Endothelial cell of umbilical vein (primary cell): ENCODE measurements around the gene ARID1B. TPM values are rescaled to one million over a fixed set of nuclear protein-coding genes. Genes with fewer than 3 reads are reported as not detected.

Source experiments
- BruUV-seq: library from RNA; stranded (reverse); fragments of 400-500 nt; replicated peaks from 2 replicates; lab custom pipeline; 2021; lab: Mats Ljungman, UMichigan
- CTCF ChIA-PET: fragments of 300-600, 350-600 bp; sonication (Branson Sonifier 250); formaldehyde crosslinking; loops from one replicate; lab custom pipeline; 2021; ENCODE audit warnings: antibody characterized with exemption, inconsistent platforms; lab: Charles Lee
- POLR2A ChIA-PET: fragments of 300-600, 350-600 bp; sonication (Branson Sonifier 250); formaldehyde crosslinking; loops from one replicate; lab custom pipeline; 2021; ENCODE audit warnings: antibody characterized with exemption, inconsistent platforms; lab: Charles Lee
- DNase-seq: peaks from one replicate; pipeline ENCODE4 v3.0.0-alpha.2; 2011; ENCODE audit warnings: low read depth, low spot score
- FAIRE-seq: peaks from 2 replicates; lab custom pipeline; 2011; peaks lifted over from hg19 to GRCh38; lab: Jason Lieb, UNC
- H2AFZ ChIP-seq: 2 replicates; pipeline ENCODE4 v1.6.0; 2012; ENCODE audit warnings: low read depth, low read length, control low read depth, inconsistent platforms
- H3K27ac ChIP-seq: 2 replicates; pipeline ENCODE4 v1.5.1; 2011; ENCODE audit warnings: low read depth, mild to moderate bottlenecking, control low read depth, low read length, moderate library complexity; ENCODE audit not compliant: insufficient read depth
- H3K27me3 ChIP-seq, 2 experiments: 2 replicates each; pipeline versions ENCODE4 v1.6.0 to v1.6.1; 2011; ENCODE audit warnings: low read length in 2 of 2, mixed read lengths in 1 of 2; ENCODE audit not compliant: control insufficient read depth in 2 of 2, insufficient read depth in 2 of 2
- H3K36me3 ChIP-seq, 2 experiments: 2 replicates in 1 of 2; 3 replicates in 1 of 2; pipeline ENCODE4 v1.5.1; 2011; ENCODE audit warnings: low read length in 2 of 2, mild to moderate bottlenecking in 1 of 2, moderate library complexity in 1 of 2; ENCODE audit not compliant: control insufficient read depth in 2 of 2, insufficient read depth in 2 of 2; ENCODE audit errors: extremely low read depth in 1 of 2
- H3K4me1 ChIP-seq: 3 replicates; pipeline ENCODE4 v1.5.1; 2011; ENCODE audit warnings: mild to moderate bottlenecking, low read length; ENCODE audit not compliant: control insufficient read depth, insufficient read depth; ENCODE audit errors: extremely low read depth
- H3K4me2 ChIP-seq: 2 replicates; pipeline ENCODE4 v1.6.1; 2011; ENCODE audit warnings: low read length, control low read depth, mixed read lengths; ENCODE audit not compliant: insufficient read depth
- H3K4me3 ChIP-seq, 3 experiments: fragments of 200-600 bp in 1 of 3; sonication (generic), shearing (Covaris generic) in 1 of 3; replicated peaks in 1 of 3; 2 replicates each; pipeline ENCODE4 v1.5.1; 2011 to 2016; ENCODE audit warnings: control low read depth in 3 of 3, low read length in 3 of 3, mild to moderate bottlenecking in 2 of 3, inconsistent platforms in 1 of 3, low read depth in 1 of 3, moderate library complexity in 1 of 3; ENCODE audit not compliant: insufficient read depth in 1 of 3
- H3K79me2 ChIP-seq: 2 replicates; pipeline ENCODE4 v1.6.0; 2012; ENCODE audit warnings: low read length, inconsistent platforms; ENCODE audit not compliant: control insufficient read depth, insufficient read depth
- H3K9ac ChIP-seq: replicated peaks from 2 replicates; pipeline ENCODE3; 2011; ENCODE audit warnings: low read length, control low read depth; ENCODE audit not compliant: insufficient read depth; ENCODE audit errors: extremely low read depth
- H3K9me1 ChIP-seq: replicated peaks from 3 replicates; pipeline ENCODE4 v1.6.0; 2011; ENCODE audit warnings: mild to moderate bottlenecking, low read length; ENCODE audit not compliant: control insufficient read depth, insufficient read depth; ENCODE audit errors: extremely low read depth
- H3K9me3 ChIP-seq: replicated peaks from 2 replicates; pipeline ENCODE4 v1.5.1; 2012; ENCODE audit warnings: low read length, inconsistent platforms; ENCODE audit not compliant: control insufficient read depth, insufficient read depth
- H4K20me1 ChIP-seq: replicated peaks from 2 replicates; pipeline ENCODE3; 2011; ENCODE audit warnings: mild to moderate bottlenecking, low read length; ENCODE audit not compliant: control insufficient read depth, insufficient read depth; ENCODE audit errors: extremely low read depth
- CTCF ChIP-seq, 2 donors: IDR thresholded peaks; 1 replicate in 1 of 2; 2 replicates in 1 of 2; pipeline ENCODE4 v1.5.1; 2011; ENCODE audit warnings: low read length in 2 of 2, mild to moderate bottlenecking in 2 of 2, moderate library complexity in 2 of 2, control low read depth in 1 of 2, inconsistent platforms in 1 of 2, low read depth in 1 of 2; ENCODE audit not compliant: insufficient read depth in 1 of 2; ENCODE audit errors: extremely low read depth in 1 of 2
- GATA2 ChIP-seq: IDR thresholded peaks from 2 replicates; pipeline ENCODE4 v1.7.0; 2011; ENCODE audit warnings: low read depth, mild to moderate bottlenecking, moderate library complexity, mixed read lengths, low read length; ENCODE audit not compliant: insufficient read length, insufficient read depth
- JUN ChIP-seq: IDR thresholded peaks from 2 replicates; pipeline ENCODE4 v1.6.1; 2011; ENCODE audit warnings: borderline replicate concordance, low read depth; ENCODE audit not compliant: insufficient read length, insufficient read depth
- POLR2A ChIP-seq: IDR thresholded peaks from 2 replicates; pipeline ENCODE4 v1.6.1; 2012; ENCODE audit warnings: low read depth, mild to moderate bottlenecking, control low read depth, low read length
- POLR2AphosphoS5 ChIP-seq: IDR thresholded peaks from 2 replicates; pipeline ENCODE4 v1.6.1; 2012; ENCODE audit warnings: low read depth, mild to moderate bottlenecking, control low read depth, low read length, moderate library complexity; ENCODE audit not compliant: insufficient read depth
- dilution Hi-C: fragments of 300-500 bp; cut with MboI; formaldehyde crosslinking; loops from one replicate; pipeline ENCODE4 v1.15.0; 2019; ENCODE audit warnings: low sequenced_read_pairs; ENCODE audit not compliant: extremely low pct_ligation_motif_present
- intact Hi-C: fragments of 100-400 bp; cut with micrococcal nuclease; formaldehyde crosslinking; loops from one replicate; pipeline ENCODE4 v1.10.0; 2022
- polyA plus RNA-seq, 4 experiments: library from polyadenylated mRNA; depleted of rRNA in 3 of 4; stranded (reverse) in 3 of 4; unstranded in 1 of 4; fragments of >200 nt; gene quantifications; 2 replicates each; pipeline versions ENCODE4 v1.2.1 to v1.2.3, GENCODE V29; 2011 to 2012; ENCODE audit warnings: missing spikeins in 1 of 4
- total RNA-seq: library from RNA; stranded (reverse); gene quantifications from 2 replicates; pipeline ENCODE4 v1.2.3, GENCODE V29; 2021

Gene ARID1B
- total and polyA plus RNA-seq, 2 donors (not counting 3 experiments of a cell fraction or from before 2014, with no cell fraction given): 21.8 to 89.5 TPM

GRCh38 chr6:157177731-157178336 is 400.7 kb downstream of the ARID1B start:
- TF ChIP-seq GATA2 (no peak), POLR2A (no peak), POLR2AphosphoS5 (no peak), CTCF (IDR thresholded peaks at IDR 0.05; ENCODE audit: extremely low read depth in 1 of 2, insufficient read depth in 1 of 2, low read depth in 1 of 2, low read length in 2 of 2) (no peak), JUN (no peak)
- POLR2A ChIA-PET: no interaction called here
- Histone ChIP-seq H3K79me2 (no peaks in the 10 kb centered on the region), H3K9me3 (no peaks in the 10 kb centered on the region), H3K27ac (no peak overlapping the region), H3K9ac (no peak overlapping the region), H2AFZ (no peak overlapping the region), H3K4me3 (no peak overlapping the region), H3K27me3 (no peaks in the 10 kb centered on the region), H3K9me1 (no peaks in the 10 kb centered on the region), H4K20me1 (no peaks in the 10 kb centered on the region), H3K36me3 (peaks cover 3 to 8% of the 10 kb centered on the region in 2 experiments), H3K4me1 (no peaks in the 10 kb centered on the region), H3K4me2 (no peak overlapping the region)
- CTCF ChIA-PET: interaction anchor here (1.3 kb wide), 1 partner anchor 144 kb away, joined by 4 read pairs; no protein-coding TSS in a partner anchor
- dilution Hi-C loops: no loop called here
- DNase-seq (no peak), FAIRE-seq (no peak)
- intact Hi-C loops: no loop called here
- no TSS peak for BruUV-seq

GRCh38 chr6:157181649-157182048 is 404.5 kb downstream of the ARID1B start:
- Histone ChIP-seq H3K27ac (no peak overlapping the region), H3K27me3 (no peaks in the 10 kb centered on the region), H3K9me1 (no peaks in the 10 kb centered on the region), H2AFZ (no peak overlapping the region), H3K79me2 (no peaks in the 10 kb centered on the region), H3K4me2 (no peak overlapping the region), H3K4me3 (no peak overlapping the region), H3K9me3 (no peaks in the 10 kb centered on the region), H3K36me3 (peaks cover 9 to 17% of the 10 kb centered on the region in 2 experiments), H3K9ac (no peak overlapping the region), H3K4me1 (no peaks in the 10 kb centered on the region), H4K20me1 (no peaks in the 10 kb centered on the region)
- FAIRE-seq (no peak), DNase-seq (no peak)
- CTCF ChIA-PET: interaction anchor here (2.8 kb wide), 1 partner anchor 147 kb away, joined by 8 read pairs; no protein-coding TSS in a partner anchor
- POLR2A ChIA-PET: no interaction called here
- dilution Hi-C loops (no loop called here), intact Hi-C loops (loop anchor here (5.0 to 10.0 kb wide), 2 partner anchors 399 to 497 kb away; no protein-coding TSS in a partner anchor)
- no peak for TF ChIP-seq POLR2A
- no TSS peak for BruUV-seq
